NCI-H2081 (cell line): ENCODE results near the gene DLD.
"Not testable (repeated sequence)": the region's sequence is repeated elsewhere in the genome, so short reads cannot be mapped to it uniquely, and the experiment has no call there.

Experiments
- DNase-seq, 2 experiments: peaks; one replicate each; lab custom pipeline; 2025; lab: John Stamatoyannopoulos, UW

DLD gene, protein sequence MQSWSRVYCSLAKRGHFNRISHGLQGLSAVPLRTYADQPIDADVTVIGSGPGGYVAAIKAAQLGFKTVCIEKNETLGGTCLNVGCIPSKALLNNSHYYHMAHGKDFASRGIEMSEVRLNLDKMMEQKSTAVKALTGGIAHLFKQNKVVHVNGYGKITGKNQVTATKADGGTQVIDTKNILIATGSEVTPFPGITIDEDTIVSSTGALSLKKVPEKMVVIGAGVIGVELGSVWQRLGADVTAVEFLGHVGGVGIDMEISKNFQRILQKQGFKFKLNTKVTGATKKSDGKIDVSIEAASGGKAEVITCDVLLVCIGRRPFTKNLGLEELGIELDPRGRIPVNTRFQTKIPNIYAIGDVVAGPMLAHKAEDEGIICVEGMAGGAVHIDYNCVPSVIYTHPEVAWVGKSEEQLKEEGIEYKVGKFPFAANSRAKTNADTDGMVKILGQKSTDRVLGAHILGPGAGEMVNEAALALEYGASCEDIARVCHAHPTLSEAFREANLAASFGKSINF

DNA sequence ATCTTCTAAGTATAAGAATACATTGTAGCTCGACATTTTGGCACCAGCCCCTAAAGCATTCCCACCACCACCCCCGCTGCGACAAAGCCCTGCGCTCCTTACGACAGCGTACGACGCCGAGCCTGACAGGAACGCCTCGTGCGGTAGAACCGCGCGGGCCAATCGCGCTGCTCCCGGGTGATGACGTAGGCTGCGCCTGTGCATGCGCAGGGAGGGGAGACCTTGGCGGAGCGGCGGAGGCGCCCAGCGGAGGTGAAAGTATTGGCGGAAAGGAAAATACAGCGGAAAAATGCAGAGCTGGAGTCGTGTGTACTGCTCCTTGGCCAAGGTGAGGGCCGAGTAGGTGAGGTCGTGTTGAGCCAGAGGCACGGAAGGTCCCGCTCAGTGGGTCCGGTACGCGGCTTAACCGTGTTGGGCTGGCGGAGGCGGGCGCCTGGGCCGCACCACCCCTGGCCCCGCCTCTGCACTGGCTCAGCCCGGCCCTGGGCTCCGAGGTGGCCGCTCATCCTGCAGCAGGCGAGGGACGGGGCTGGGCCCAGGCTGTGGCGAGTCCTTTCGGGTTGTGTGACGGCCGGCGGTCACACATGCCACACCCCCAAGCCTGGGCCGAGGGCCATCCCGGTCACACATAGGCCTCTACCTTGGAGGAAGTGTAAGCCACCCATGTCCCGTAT is at the start of gene DLD:
TSS of gene DLD (plus strand) at position 222 of the 674 bp plus-strand sequence. CDS start at position 290, 68 bp downstream.
- peak; percentile 96 to 98 for DNase-seq

DNA sequence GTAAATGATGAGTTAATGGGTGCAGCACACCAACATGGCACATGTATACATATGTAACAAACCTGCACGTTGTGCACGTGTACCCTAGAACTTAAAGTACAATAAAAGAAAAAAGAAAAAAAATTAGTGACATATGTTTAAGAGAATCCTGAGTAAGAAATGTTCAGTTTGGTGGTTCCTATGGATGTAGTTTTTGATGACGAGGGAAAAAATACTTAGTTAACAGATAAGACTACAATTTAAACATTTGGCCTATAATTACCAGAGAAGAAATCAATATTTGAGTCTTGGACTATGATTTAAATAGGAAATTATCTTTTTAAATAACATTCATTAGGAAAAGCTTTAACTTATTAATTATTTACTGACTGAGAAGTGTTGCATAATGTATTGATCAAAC is 48.8 kb upstream of the DLD start:
- no peak for DNase-seq

DNA sequence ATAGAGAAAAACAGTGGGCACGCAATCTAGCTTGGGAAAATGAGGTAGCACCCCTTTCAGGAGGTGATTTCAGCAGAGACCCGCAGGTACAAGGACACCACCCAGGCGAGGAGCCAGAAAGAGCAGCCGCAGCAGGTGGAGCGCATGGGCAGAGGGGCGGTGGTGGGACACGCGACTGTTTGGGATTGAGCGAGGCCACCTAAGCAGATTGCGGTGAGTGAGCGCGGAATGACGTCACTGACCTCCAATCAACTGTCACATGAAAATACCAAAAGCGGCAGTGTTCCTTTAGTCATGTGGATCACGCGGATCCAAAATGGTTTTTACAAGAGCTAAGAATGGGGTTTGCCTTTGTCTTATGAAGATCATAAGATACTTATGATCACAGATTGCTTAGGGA is 47.8 kb upstream of the DLD start:
- no peak for DNase-seq

DNA sequence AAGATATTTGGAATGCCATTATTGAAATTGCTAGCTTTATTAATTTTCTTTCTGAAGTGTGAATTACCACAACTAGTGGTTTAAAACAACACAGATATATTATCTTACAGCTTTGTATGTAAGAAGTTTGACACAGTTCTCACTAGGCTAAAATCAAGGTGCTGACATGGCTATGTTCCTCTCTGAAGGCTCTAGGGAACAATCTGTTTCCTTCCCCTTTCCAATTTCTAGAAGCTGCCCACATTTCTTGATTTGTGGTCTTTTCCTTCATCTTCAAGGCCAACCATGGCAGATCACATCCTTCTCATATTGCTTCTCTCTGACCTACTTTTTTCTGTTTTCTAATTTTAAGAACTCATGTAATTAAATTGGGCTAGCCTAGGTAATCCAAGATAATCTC is 44.7 kb upstream of the DLD start:
- no peak for DNase-seq

DNA sequence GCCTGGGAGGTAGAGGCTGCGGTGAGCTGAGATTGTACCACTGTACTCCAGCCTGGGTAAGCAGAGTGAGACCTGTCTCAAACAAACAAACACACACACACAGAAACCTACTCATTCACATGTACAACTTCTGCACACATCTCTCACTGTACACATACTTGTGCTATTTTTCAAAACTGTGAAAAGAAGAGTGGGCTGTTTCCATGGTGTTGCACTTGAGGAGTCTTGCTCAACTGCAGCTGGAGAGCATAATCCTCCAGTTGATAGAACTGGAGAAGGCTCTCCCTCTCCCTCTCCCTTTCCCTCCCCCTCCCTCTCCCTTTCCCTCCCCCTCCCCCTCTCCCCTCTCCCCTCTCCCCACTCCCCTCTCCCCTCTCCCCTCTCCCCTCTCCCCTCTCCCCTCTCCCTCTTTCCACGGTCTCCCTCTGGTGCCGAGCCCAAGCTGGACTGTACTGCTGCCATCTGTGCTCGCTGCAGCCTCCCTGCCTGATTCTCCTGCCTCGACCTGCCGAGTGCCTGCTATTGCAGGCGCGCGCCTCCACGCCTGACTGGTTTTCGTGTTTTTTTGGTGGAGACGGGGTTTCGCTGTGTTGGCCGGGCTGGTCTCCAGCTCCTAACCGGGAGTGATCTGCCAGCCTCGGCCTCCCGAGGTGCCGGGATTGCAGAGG is 43.7 kb upstream of the DLD start:
- no peak for DNase-seq

DNA sequence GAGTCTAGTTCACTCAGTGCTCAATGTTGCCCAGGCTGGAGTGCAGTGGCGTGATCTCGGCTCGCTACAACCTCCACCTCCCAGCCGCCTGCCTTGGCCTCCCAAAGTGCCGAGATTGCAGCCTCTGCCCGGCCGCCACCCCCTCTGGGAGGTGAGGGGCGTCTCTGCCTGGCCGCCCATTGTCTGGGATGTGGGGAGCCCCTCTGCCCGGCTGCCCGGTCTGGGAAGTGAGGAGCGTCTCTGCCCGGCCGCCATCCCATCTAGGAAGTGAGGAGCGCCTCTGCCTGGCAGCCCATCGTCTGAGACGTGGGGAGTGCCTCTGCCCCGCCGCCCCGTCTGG is 43.2 kb upstream of the DLD start:
- not testable (repeated sequence) for DNase-seq

DNA sequence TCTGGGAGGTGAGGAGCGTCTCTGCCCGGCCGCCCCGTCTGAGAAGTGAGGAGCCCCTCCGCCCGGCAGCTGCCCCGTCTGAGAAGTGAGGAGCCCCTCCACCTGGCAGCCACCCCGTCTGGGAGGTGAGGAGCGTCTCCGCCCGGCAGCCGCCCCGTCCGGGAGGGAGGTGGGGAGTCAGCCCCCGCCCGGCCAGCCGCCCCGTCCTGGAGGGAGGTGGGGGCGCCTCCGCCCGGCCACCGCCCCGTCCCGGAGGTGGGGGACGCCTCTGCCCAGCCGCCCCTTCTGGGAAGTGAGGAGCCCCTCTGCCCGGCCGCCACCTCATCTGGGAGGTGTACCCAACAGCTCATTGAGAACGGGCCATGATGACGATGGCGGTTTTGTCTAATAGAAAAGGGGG is 42.8 kb upstream of the DLD start:
- not testable (repeated sequence) for DNase-seq

DNA sequence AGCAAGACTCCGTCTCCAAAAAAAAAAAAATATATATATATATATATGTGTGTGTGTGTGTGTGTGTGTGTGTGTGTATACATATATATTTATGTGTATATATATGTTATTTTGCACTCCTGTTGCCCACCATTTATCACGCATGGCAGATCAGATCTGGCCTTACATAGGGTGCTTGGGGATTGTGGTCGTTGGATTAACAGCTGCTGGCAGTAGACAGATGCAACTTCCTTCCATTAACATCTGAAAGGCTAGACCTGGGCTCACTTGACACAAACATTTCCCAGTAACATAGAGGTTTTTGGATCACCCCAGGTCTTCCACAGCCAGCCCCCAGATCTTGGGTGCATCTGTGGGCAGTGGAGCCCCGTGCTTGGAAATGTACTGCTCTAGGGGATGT is 40.8 kb upstream of the DLD start:
- no peak for DNase-seq

DNA sequence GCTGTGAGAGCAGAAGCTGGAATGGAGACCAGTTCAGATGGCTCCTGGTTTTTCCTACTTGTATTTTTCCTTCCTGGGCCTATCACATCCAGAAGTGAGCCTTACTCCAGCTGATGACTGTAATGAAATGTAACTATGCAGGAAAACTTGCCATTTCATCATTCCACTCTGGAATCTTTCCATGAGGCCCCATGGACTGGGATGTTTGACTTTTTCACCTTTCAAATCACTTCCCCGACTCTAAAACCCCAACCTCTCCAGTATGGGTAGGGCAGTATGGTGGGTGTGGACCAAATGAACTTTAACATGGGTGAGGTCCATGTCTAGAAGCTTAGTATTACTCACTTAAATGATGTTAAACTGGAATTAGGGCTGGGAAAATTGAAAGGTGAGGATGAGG is 40.3 kb upstream of the DLD start:
- DNase-seq, result no peak

DNA sequence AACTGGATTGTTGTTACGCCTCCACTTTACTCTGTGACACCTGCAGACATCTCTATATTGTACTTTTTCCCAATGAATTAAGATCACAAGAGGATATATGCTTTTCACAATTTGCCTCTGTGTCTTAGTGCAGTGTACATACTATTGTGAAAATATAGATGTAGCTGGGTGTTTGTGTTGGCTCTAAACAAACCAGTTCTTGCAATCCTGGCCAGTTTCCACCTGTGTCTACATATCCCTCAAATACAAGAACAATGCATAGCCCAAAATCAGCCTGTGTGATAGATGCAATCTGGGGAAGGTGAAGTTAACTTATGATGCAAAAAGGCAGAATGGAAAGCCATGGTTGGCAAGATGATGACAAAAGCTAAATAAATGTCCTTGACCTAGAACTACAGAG is 36.5 kb upstream of the DLD start:
- DNase-seq, result no peak

DNA sequence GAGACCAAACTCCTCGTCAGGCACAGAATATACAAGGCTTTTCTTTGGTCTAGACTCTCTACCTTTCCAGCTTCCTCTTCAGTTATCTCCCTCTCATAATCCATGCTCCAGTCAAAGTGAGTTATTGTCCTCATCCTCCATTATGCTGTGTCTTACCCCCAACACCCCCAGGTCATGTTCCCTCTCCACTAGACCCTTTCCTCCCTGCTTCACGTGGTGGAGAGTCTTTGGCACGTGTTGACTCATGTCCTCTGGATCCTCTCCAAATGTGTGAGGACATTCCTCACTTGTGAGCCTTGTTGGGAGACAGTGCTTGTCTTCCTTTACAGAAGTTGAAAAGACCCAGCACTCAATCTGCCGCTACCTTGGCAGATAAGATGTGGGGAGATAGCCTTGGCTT is 36.0 kb upstream of the DLD start:
- DNase-seq, result no peak

DNA sequence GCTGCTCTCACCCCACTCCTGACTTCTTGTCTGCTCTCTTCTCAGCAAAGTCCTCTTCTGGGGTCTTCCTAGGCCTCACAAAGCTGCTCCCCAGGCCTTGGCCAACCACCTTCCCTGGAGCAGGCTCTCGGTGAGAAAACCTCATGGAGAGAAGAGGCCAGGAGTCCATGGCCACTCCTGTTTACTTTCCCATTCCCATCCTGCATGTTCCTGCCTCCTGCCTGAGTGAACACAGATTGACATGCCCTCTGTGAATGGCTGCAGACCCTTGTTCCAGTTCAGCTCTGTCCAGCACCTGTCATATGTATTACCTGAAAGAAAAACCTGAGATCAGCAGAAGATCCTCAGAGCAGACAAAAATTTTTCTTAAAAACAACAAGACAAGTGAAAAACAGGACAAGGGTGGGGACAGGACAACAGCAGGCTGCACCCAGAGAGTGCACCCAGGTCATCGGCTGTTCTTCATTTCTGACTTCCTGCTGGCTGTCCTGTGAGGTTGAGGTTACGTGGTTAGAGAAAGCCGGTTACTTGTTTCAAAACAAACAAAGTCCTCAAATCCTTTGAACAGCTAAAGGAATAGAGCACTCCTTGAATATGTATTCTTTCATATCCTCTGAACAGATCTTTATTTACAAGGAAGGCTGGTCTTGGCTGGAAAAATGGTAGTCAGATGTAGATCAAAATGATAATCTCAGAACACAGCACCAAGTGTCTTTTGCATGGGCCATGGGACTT is 34.0 kb upstream of the DLD start:
- DNase-seq, result no peak

DNA sequence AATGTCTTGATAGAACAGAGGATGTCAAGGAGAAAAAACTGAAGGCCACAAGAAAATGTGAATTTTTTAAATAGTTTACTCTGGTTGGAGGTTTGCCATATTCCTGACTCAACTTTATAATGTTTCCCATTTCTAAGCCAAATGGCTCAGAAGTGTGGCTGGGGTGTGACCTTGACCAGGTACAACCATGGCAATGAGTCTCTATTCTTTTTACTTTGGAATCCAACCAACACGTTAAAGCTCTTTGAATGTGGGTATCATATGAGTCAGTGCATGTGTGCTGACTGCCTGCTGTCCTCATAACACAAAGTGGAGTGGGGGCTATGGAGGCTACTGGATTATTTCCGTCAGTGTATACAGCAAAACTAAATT is 33.5 kb upstream of the DLD start:
- DNase-seq, result no peak

DNA sequence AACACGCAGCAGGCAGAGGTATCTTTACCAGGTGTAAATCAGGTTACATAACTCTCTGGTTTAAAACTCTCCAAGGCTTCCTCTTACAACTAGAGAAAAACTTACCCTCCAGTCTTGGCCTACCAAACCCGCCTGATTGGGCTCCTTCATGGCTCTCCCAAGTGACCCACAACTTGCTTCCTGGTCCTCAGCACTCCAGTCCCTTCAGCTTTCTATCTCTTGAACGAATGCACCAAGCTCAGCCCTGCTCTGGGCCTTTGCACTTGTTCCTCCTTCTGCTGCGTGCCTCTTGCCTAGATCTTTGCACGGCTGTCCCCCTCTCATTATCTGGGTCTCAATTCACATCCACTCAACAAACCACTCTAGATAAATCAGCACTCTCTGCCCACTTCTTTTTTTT is 32.7 kb upstream of the DLD start:
- no peak for DNase-seq

DNA sequence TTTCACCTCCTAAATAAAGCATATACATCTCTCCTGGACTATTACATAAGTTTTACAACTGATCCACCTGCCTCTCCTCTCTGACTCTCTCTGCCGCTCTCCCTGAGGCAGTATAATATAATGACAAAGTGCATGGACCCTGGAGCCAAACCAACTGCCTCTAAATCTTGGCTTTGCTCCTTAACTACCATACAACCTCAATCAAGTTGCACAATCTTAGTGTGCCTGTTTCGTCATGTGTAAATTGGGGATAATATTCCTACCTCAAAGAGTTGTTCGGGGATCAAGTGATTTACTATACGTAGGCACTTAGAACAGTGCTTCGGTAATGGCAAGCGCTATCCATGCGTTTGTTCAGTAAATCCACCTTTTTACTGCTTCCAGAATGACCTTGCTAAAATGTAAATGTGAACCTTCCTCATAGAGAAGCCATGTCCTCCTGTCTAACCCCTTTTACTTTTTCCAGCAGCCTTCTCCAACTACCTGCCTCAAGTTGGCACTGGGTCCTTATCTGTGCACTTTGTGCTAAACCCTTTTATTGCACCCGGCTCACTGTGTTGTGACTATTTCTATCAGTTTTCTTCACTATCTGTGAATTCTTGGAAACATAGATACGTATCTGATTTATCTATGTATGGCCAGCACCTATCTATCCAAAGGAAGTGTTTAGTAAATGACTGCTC is 30.6 kb upstream of the DLD start:
- DNase-seq, result no peak

DNA sequence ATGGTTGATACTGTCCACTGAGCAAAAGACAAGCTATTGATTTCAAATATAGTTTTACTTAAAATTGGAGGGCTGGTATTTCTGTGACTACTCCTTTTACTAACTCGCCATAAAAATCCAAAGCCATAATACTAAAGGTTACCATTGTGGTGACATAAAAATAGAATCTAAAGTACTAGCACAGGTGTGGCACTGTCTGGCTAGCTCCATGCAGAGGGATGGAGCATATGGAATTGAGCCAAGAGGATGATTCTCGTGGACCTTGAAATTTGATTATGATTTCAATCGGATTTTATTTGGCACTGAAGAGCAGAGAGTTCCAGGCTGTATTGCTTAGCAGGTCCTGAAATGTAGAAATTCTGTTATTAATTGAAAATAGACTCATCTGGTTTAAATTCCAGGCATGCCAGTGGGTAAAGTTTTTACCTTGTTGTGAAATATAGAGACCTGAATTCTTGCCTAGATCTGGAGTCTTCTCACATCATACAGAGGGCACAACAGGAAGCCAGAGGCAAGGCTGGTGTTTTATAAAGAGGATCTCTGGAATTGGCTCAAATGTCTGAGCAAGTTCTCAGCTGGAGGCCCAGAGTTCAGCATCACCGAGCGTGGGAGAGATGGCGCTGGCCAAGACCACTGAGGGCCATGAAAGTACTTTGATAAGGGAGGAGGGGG is 29.9 kb upstream of the DLD start:
- DNase-seq, result no peak

DNA sequence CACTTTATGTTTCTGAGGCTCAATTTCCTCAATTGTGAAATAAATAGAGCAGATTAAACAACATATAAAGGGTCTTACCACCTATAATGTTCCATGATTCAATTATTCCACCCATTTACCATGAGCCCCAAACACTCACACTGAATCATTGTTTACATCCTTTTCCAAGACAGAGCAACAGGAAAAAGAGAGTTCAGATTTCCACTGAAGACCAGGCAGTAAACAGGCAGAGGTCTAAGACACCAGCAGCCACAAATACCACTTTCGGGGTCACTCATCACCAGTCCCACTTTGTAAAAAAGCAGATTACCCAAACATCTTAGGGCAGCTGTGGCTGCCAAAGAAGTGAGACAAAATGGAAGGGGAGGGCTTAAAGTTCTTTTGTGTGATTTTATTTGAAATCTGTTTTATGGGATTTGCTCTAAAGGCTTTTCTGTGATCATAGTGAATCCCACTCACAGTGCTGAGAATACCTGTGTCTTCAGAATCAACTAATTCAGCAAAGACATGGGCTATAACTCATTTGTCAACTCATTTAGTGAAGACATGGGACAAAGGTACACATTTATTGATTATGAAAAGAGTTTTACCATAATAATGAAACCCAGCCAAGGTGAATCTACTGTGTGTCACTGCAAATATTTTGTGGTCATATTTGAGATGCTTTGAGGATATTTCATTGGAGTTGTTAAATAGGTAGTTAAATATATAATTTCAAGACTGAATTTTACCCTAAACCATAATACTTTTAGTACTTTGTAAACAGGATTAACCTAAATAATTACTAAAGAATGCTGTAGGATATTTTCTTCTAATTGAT is 24.8 kb upstream of the DLD start:
- DNase-seq, result no peak

DNA sequence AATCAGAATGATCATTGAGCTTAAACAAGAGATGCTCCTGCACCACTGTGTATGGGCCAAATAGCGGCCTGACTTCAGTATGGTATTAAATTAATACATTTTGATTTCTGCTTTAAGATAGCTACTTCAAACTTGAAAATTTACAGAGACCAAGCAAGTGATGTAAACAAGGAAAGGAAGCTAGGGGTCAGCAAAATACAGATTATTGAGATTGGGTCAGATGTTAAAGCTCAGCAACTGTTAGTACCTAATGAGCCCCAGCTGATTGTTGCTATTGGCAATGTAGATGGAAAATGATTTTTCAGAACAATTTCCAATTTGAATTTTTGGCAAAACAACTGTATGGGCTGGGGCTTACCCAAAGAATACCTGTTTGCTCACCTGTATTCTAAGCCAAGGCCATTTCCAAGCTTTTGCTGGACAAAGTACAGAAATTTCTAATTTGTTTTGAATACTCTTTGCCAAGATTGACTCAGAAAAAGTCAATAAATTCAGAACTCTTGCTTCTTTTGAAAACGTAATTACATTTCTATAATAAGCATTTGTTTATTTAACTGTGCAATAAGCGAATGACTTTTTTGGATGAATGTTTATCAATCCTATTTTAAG is 23.0 kb upstream of the DLD start:
- DNase-seq, result peak in 1 of 2 experiments; percentile 50

DNA sequence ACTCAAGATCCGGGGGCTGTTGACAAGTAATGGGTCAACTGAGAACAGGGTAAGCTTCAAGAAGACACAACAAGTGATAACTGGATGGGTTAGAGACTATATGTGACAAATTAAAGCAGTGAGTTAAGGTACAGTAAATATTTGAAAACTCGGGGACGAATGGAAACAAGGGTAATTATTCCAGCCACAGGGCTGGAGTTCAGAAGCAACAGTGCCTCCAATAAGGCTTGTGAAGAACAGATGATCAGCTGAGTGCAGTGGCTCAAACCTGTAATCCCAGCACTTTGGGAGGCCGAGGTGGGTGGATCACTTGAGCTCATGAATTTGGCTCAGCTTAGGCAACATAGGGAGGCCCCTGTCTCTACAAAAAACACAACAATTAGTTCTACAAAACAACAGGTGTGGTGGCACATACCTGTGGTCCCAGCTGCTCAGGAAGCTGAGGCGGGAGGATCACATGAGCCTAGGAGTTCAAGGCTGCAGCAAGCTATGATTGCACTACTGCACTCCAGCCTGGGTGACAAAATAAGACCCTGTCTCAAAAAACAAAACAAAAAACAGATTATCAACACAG is 20.5 kb upstream of the DLD start:
- DNase-seq, result no peak

DNA sequence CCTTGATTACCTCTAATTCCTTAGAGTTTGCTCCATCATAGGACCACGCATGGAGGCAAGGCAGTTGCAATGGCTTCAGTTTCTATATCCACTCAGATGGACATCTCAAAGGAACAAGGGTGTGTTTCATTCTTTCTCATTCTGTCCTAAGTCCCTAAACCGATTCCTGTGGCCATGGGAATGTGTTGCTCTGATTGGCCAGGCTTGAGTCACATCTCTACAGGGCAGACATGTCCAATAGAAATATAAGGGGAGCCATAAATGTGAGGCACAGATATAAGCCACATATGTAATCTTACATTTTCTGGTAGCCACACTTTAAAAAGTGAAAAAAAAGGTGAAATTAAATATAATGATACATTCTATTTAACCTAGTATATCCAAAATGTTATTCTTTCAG is 16.9 kb upstream of the DLD start:
- DNase-seq, result no peak
